ENCODE measurements around the gene LSM12. TPM values are rescaled to one million over a fixed set of nuclear protein-coding genes. Genes with fewer than 3 reads are reported as not detected.

LSM12 gene
- polyA plus RNA-seq, 1 of the 3 experiments (the other 2 are of a cell fraction), result 26.6 TPM

DNA sequence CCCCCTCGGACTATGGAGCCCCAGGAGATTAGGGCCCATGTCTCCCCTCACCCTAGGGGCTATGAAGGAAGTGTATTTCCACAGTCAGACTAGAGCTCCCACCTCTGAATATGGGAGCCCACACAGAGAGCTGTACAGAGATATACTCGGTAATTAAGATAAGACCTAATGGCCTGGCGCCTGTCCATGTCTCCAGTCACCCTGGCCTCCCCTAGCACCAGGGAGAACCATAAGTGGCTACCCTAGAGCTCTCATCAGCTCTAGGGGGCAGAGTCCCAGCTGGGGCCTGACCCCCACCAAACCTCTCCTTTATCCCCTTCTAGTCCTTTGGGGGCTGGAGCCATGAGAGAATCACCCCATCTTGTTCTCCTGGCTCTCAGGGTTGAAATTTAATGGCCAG, 54.1 kb downstream of the LSM12 start:
- Histone ChIP-seq H3K4me1 (ENCODE audit: control insufficient read depth in 1 of 2, insufficient read depth in 2 of 2, low read depth in 1 of 2, low read length in 1 of 2) (peaks cover 8 to 44% of the 10 kb centered on the region in 2 experiments; a peak in 3 of 4 replicates), H3K36me3 (replicated peaks in 1 of 2; ENCODE audit: control insufficient read depth in 1 of 2, insufficient read depth in 2 of 2, low read length in 1 of 2) (peaks cover 0 to 14% of the 10 kb centered on the region in 2 experiments), H3K9ac (no peak overlapping the region), H3K4me3 (ENCODE audit: low read depth in 2 of 2, low read length in 1 of 2) (no peak overlapping the region), H2AFZ (ENCODE audit: low read depth) (no peak overlapping the region), H4K20me1 (ENCODE audit: insufficient read depth) (no peaks in the 10 kb centered on the region), H3K9me2 (no peaks in the 10 kb centered on the region), H3F3A (replicated peaks; ENCODE audit: insufficient read depth) (peaks cover 4% of the 10 kb centered on the region), H3K79me2 (ENCODE audit: insufficient read depth) (peaks cover 41% of the 10 kb centered on the region; the same call in 1 of the 2 replicates), H3K4me2 (no peak overlapping the region), H3K27ac (ENCODE audit: low read depth in 2 of 2, low read length in 1 of 2) (peak overlapping the region in 1 of 2 experiments; percentile 82; a peak in 2 of 4 replicates), H3K27me3 (ENCODE audit: insufficient read depth) (no peaks in the 10 kb centered on the region), H3K9me3 (no peaks in the 10 kb centered on the region)
- peak; percentile 62 for DNase-seq
- ChIA-PET POLR2A (no interaction called here), CTCF (interaction anchor here (1.0 to 31.1 kb wide), 6 partner anchors 10 to 528 kb away, joined by 3 to 638 read pairs (median 4); partner anchors contain the start of genes DHX8 and PPY)
- 80% methylated on average over 3 of the region's 3 CpGs for WGBS (ENCODE audit: low lambda C conversion rate)
- TF ChIP-seq, protein P1, sequence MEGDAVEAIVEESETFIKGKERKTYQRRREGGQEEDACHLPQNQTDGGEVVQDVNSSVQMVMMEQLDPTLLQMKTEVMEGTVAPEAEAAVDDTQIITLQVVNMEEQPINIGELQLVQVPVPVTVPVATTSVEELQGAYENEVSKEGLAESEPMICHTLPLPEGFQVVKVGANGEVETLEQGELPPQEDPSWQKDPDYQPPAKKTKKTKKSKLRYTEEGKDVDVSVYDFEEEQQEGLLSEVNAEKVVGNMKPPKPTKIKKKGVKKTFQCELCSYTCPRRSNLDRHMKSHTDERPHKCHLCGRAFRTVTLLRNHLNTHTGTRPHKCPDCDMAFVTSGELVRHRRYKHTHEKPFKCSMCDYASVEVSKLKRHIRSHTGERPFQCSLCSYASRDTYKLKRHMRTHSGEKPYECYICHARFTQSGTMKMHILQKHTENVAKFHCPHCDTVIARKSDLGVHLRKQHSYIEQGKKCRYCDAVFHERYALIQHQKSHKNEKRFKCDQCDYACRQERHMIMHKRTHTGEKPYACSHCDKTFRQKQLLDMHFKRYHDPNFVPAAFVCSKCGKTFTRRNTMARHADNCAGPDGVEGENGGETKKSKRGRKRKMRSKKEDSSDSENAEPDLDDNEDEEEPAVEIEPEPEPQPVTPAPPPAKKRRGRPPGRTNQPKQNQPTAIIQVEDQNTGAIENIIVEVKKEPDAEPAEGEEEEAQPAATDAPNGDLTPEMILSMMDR (IDR thresholded peaks at IDR 0.05), result no peak
- TF ChIP-seq SMC3 (IDR thresholded peaks at IDR 0.05; ENCODE audit: low read depth, low read length) (no peak), NFIC (IDR thresholded peaks at IDR 0.05; ENCODE audit: borderline replicate concordance) (no peak), FOSL2 (IDR thresholded peaks at IDR 0.05; ENCODE audit: borderline replicate concordance, low read depth) (no peak), SIN3A (IDR thresholded peaks at IDR 0.05; ENCODE audit: borderline replicate concordance, low read depth, low read length) (no peak), NRF1 (IDR thresholded peaks at IDR 0.05; ENCODE audit: low read depth, low read length) (no peak), RAD21 (IDR thresholded peaks at IDR 0.05; ENCODE audit: low read length) (no peak), ELF1 (IDR thresholded peaks at IDR 0.05) (no peak), FOXM1 (IDR thresholded peaks at IDR 0.05; ENCODE audit: low read depth) (no peak), FOXJ3 (CRISPR knock-in tag; IDR thresholded peaks at IDR 0.05) (no peak), MXI1 (IDR thresholded peaks at IDR 0.05; ENCODE audit: low read depth, low read length) (no peak), TCF12 (IDR thresholded peaks at IDR 0.05) (no peak), POLR2AphosphoS5 (IDR thresholded peaks at IDR 0.05; ENCODE audit: low read depth, low read length) (no peak), RCOR1 (IDR thresholded peaks at IDR 0.05; ENCODE audit: low read length) (no peak), TAF1 (IDR thresholded peaks at IDR 0.05; ENCODE audit: borderline replicate concordance, low read depth, low read length) (no peak)
- TF ChIP-seq, protein P2, sequence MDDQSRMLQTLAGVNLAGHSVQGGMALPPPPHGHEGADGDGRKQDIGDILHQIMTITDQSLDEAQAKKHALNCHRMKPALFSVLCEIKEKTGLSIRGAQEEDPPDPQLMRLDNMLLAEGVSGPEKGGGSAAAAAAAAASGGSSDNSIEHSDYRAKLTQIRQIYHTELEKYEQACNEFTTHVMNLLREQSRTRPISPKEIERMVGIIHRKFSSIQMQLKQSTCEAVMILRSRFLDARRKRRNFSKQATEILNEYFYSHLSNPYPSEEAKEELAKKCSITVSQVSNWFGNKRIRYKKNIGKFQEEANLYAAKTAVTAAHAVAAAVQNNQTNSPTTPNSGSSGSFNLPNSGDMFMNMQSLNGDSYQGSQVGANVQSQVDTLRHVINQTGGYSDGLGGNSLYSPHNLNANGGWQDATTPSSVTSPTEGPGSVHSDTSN (IDR thresholded peaks at IDR 0.05), result no peak
- TF ChIP-seq, protein P3, sequence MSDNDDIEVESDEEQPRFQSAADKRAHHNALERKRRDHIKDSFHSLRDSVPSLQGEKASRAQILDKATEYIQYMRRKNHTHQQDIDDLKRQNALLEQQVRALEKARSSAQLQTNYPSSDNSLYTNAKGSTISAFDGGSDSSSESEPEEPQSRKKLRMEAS (IDR thresholded peaks at IDR 0.05; ENCODE audit: low read depth), result no peak
